BJ (cell line): ENCODE data around the gene DGKG. TPM values are rescaled to one million over a fixed set of nuclear protein-coding genes. Genes with fewer than 3 reads are reported as not detected.

Experiments used
- CTCF ChIA-PET: fragments of 350-600 bp; formaldehyde crosslinking; extraction: SDS; loops from one replicate; lab custom pipeline; 2021; ENCODE audit warnings: antibody characterized with exemption, inconsistent platforms; lab: Yijun Ruan, JAX
- POLR2A ChIA-PET: fragments of 300-600 bp; sonication (Branson Sonifier 250); formaldehyde crosslinking; extraction: SDS; loops from one replicate; lab custom pipeline; 2021; ENCODE audit warnings: antibody characterized with exemption; lab: Charles Lee
- DNase-seq: peaks from one replicate; pipeline ENCODE4 v3.0.0-alpha.2; 2011; ENCODE audit warnings: low read depth
- H3K27me3 ChIP-seq: 2 replicates; pipeline ENCODE4 v1.6.0; 2011; ENCODE audit warnings: low read length; ENCODE audit not compliant: control insufficient read depth, insufficient read depth
- H3K36me3 ChIP-seq: 2 replicates; pipeline ENCODE4 v1.5.1; 2011; ENCODE audit warnings: low read length; ENCODE audit not compliant: control insufficient read depth, insufficient read depth
- H3K4me3 ChIP-seq: 2 replicates; pipeline ENCODE4 v1.5.1; 2011; ENCODE audit warnings: low read depth, mild to moderate bottlenecking, control low read depth, low read length
- polyA plus RNA-seq: library from polyadenylated mRNA; depleted of rRNA; stranded (reverse); fragments of >200 nt; gene quantifications from 2 replicates; pipeline ENCODE4 v1.2.3, GENCODE V29; 2011
- TF ChIP-seq, protein P1 (sequence below): IDR thresholded peaks from 2 replicates; pipeline ENCODE4 v1.5.1; 2011; ENCODE audit warnings: low read depth, mild to moderate bottlenecking, control low read depth, inconsistent platforms, low read length, moderate library complexity; ENCODE audit not compliant: insufficient read depth

The DGKG gene
- polyA plus RNA-seq, 1 experiment, result not detected

DNA sequence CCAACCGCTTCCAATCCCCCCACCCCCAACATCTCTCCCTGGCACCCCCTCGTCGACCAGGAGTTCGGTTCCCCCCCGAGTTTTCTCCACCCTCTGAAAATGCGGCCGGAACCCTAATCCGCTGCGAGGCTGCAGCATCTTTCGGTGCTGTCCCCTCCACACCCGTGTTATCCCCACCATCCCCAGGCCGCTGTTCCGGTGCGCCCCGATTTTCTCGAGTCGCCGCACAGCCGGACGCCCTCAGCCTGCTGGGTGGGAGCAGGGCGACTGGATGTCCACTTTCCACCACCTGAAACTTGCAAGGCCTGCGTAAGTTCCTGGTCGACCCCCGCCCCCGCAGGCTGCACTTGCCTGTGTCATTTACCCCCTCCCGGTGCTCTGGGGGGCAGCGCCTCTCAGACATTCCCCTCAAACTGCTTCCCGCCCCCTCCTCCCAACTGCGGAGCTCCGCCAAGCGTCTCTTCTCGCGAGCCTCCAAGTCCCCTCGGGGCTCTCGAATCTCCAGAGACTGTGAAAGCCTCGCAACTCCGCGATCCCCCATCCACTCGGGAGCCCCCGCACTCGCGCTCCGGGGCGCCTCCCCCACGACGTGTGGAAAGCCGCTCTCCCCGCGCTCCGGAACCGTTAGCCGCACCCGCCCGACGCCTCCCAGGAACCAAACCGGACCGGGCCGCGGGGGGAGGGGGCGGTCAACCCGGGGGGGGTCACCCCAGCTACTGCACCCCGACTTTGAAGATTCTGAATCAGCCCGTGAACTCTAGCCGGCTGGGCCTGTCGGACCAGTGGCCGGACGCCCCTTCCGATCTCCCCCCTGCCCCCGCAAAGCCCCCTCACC lies 253.7 kb downstream of the DGKG start:
- H3K27me3 ChIP-seq, result peaks cover 6% of the 10 kb centered on the region; the same call in 1 of the 2 replicates
- CTCF ChIA-PET, result interaction anchor here (1.0 to 1.7 kb wide), 2 partner anchors 125 to 151 kb away, joined by 3 to 4 read pairs; no protein-coding TSS in a partner anchor
- 0 out of 2 replicates have a peak, but pooled peaks cover 1% of the 10 kb centered on the region for H3K36me3 ChIP-seq
- H3K4me3 ChIP-seq, result peak overlapping the region; percentile 96
- POLR2A ChIA-PET, result interaction anchor here (0.6 kb wide), 1 partner anchor 24 kb away, joined by 4 read pairs; no protein-coding TSS in a partner anchor
- TF ChIP-seq, protein P1, sequence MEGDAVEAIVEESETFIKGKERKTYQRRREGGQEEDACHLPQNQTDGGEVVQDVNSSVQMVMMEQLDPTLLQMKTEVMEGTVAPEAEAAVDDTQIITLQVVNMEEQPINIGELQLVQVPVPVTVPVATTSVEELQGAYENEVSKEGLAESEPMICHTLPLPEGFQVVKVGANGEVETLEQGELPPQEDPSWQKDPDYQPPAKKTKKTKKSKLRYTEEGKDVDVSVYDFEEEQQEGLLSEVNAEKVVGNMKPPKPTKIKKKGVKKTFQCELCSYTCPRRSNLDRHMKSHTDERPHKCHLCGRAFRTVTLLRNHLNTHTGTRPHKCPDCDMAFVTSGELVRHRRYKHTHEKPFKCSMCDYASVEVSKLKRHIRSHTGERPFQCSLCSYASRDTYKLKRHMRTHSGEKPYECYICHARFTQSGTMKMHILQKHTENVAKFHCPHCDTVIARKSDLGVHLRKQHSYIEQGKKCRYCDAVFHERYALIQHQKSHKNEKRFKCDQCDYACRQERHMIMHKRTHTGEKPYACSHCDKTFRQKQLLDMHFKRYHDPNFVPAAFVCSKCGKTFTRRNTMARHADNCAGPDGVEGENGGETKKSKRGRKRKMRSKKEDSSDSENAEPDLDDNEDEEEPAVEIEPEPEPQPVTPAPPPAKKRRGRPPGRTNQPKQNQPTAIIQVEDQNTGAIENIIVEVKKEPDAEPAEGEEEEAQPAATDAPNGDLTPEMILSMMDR, result 0 out of 2 replicates have a peak, but pooled peaks have one; percentile 1
- no peak for DNase-seq

- H3K27me3 ChIP-seq, result peaks cover 6% of the 10 kb centered on the region; the same call in 1 of the 2 replicates
- H3K36me3 ChIP-seq, result peaks cover 2% of the 10 kb centered on the region; the same call in 1 of the 2 replicates
- ChIA-PET CTCF (no interaction called here), POLR2A (interaction anchor here (0.6 kb wide), 2 partner anchors 13 to 676 kb away, joined by 5 to 7 read pairs; partner anchors contain the start of gene EIF4A2)
- peak overlapping the region; percentile 96 for H3K4me3 ChIP-seq
- TF ChIP-seq, protein P1, result no peak
- DNase-seq, result no peak
Measured at GRCh38 chr3:186107215-186108105, 254.6 kb downstream of the DGKG start.

- Histone ChIP-seq H3K27me3 (no peaks in the 10 kb centered on the region), H3K4me3 (no peak overlapping the region), H3K36me3 (peaks cover 2% of the 10 kb centered on the region; the same call in 1 of the 2 replicates)
- ChIA-PET CTCF (no interaction called here), POLR2A (no interaction called here)
- no peak for DNase-seq
- TF ChIP-seq, protein P1, result no peak
Measured at GRCh38 chr3:186105543-186105942, 256.5 kb downstream of the DGKG start.

DNA sequence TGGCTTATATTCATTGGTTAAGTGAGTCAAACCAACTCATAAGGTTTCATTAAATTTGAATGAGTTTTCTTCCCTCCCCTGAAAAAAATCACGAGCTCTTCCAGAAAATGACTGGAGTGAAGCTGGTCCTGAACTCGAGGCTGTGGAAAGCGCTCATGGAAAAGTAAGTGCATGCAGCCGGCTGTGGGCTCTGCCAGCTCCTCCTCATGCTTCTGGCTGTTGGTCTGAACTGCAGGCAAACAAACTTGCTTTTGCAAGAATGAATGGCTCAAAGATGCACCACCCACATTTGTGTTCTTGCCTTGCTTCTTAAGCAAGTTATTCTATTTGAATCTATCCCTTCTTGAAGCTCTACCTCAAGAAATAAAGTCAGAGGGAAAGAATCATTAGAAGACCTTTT lies 259.3 kb downstream of the DGKG start:
- TF ChIP-seq, protein P1, result no peak
- Histone ChIP-seq H3K27me3 (no peaks in the 10 kb centered on the region), H3K36me3 (peaks cover 2% of the 10 kb centered on the region; the same call in 1 of the 2 replicates), H3K4me3 (no peak overlapping the region)
- no peak for DNase-seq
- CTCF ChIA-PET, result interaction anchor here (0.6 kb wide), 1 partner anchor 1804 kb away, joined by 3 read pairs; no protein-coding TSS in a partner anchor
- POLR2A ChIA-PET, result no interaction called here
